ENCODE data around the gene ADTRP.

Gene ADTRP, protein sequence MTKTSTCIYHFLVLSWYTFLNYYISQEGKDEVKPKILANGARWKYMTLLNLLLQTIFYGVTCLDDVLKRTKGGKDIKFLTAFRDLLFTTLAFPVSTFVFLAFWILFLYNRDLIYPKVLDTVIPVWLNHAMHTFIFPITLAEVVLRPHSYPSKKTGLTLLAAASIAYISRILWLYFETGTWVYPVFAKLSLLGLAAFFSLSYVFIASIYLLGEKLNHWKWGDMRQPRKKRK

DNA sequence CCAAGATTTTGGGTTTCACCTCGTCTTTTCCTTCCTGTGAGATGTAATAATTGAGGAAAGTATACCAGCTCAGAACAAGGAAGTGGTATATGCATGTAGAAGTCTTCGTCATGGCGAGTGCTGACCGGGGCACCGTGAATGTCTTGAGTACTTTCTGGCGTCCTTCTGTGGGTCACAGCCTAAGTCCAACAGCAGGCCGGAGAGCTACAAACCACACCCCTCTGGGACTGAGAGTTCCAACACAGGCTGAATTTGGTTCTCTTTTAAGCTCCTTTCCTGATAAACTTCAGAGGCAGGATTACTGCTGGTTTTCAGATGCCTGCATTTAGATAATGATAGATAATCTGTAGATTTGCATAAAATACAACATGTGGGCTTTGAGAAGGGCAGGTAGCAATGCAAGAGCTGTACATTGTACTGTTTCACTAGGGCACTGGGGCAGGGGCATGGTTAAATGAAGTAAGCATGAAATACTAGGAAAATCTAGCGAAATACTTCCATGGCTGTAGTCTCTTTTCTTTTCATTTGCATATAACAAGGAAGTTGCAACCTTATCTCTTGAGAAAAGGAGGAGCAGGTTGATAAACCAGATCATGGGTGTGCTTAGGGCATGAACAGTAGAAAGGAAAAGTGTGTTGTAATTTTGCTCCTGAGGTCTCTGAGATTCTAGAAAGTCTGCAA is at the start of gene ADTRP:
TSS of gene ADTRP (minus strand) at position 156 of the 681 bp plus-strand sequence. CDS start at position 112, 44 bp downstream.
- no peak for DNase-seq

DNA sequence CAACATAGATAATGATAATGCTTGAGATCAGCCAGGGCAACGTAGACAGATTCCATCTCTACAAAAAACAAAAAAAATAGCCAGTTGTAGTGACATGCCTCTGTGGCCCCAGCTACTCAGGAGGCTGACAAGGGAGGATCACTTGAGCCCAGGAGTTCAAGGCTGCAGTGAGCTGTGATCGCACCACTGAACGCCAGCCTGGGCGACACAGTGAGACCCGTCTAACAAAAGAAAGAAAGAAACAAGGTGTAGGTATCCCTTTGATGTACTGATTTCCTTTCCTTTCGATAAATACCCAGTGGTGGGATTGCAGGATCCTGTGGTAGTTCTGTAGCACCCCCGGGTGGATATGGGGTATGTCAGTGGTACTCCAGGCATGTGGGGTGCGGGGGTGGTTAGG is 48.2 kb upstream of the ADTRP start:
- no peak for DNase-seq

DNA sequence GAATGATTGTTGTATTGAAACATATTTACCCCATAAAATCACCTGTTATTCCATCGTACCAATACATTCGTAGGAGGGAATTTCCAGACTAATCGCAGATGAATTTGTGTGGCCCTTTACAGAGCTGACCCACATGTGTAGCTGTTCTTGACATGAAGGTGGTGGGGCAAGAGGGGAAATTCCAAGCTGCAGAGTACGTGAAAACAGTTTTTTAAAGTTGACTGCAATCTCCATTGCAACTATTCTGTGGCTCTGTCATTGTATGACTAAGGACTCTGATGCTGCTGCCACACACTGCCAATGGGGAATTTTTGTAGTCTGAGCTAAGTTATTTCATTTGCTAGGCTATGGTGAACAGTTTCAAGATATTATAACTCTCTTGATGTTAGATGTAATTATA is 46.4 kb upstream of the ADTRP start:
- DNase-seq = no peak

DNA sequence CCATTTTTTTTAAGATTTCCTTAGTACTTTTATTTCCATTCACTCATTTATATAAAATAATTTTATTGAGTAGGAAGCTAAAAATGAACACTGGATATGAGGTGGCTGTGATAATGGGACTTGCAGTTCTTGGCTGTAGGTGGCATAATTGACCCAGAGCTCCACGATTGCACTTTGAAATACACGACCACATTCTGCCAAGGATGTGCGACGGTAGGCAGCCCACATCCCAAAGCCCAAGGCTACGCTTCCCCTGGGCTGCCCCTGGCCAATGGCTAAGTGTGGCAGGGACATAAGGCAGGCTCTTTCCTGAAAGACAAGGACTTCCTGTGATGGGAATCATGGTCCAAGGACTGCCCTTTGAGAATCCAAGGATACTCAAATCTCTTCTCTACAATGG is 43.7 kb upstream of the ADTRP start:
- no peak for DNase-seq

DNA sequence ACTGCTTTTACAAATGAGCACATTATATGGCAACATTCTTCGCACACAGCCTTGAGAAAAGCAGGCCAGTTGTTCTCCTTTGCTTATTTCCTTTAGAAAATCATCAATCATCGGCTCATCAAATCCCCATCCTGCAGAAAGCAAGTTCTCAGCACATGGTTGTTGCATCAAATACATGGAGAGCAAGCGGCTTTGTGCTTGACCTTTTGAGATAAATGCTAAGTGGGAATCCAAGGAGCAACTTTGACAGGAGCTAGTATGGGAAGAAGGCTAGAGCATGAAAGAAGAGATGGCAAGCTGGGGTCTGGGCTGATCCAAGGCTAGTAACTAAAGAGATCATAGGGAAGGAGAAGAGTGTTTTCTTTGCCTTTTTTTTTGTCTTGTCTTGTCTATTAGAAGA is 43.2 kb upstream of the ADTRP start:
- no peak for DNase-seq

DNA sequence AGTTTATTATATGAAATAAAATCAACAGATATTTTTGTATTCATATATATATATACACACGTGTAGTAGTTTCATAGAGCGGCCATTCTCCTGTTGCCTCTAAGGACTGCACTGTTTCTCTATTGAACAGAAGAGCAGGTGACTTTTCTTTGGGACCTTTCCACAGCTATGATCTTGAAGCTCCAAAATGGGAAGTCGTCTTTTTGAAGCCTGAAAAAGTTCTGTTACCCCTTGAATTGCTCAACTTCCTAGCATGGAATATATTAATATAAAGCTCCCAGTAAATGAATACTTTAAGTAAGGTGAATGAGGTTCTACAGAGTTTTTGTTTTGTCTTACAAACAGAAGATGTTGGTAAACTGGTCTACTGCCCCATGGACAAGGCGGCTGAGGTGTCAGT is 42.2 kb upstream of the ADTRP start:
- no peak for DNase-seq

DNA sequence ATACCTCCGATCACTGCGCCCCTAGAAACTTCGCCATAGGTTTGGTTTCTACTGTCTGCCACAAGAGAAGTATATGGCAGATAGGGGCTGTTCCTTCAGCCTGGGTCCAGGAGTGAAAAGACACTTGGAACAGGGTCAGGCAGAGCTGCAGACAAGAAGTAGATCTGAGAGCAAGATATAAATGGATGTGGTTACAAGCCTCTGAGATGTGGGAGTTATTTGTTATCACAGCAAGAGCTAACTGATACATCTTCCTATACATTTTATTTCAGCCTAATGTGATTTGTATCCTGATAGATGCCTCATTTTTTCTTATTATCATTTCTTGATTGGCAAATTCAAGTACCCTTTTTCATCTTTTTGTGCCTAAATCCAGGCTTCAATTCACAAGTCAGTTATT is 40.9 kb upstream of the ADTRP start:
- DNase-seq = no peak

DNA sequence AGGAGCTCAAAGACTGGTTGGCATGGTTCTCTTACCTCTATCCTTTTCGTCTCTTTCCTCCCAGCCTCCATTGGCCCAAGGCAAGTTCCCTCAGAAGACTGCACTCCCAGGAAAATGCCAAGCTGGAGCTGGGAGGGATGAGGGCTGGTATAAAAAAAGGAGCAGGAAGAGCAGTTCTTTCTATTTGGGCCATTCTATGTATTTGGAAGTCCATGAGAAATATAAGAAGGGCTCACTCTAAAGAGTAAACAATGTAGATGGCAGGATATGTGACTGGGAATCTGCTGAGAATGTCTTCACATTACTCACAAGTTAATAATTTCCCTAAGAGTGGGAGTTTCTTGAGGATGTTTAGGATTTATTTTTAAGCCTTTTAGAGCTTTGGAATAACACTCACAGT is 36.6 kb upstream of the ADTRP start:
- DNase-seq = no peak

DNA sequence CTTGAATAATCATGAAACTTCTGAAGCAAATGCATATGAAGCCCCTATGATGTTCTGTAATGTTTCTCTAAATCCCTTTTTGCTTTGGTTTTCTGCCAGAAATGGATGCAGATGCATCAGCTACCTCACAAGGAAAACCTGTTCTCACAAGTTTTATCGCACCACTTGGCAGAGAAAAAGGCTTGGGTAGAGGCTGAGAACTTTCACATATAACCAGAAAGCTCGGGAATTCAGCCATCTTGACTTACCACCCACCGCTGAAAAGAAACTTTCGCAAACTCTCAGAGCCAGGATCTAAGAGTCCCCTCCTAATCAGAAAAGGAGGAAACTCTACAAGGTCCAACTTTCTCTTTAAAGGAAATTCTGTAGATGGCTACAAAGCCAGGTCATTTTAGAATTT is 36.2 kb upstream of the ADTRP start:
- DNase-seq = no peak

DNA sequence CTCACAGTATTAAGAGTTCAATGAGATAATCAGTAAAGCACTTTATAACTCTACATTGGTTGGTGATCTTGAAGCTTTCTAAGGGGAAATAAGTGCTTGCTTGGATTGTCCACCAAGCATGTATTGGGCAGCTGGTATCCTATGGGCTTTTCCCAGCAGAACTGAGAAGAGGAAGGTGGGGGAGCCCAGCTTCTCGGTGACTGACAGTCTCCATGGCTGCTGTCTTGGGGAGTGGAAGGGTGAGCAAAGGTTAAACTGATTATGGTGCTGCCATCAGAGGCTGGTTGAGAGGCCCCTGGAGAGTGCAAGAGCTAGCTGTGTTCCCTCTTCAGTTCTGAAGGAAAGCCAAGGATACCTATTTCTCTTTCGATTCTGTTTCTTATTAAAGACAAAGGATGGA is 35.5 kb upstream of the ADTRP start:
- no peak for DNase-seq

DNA sequence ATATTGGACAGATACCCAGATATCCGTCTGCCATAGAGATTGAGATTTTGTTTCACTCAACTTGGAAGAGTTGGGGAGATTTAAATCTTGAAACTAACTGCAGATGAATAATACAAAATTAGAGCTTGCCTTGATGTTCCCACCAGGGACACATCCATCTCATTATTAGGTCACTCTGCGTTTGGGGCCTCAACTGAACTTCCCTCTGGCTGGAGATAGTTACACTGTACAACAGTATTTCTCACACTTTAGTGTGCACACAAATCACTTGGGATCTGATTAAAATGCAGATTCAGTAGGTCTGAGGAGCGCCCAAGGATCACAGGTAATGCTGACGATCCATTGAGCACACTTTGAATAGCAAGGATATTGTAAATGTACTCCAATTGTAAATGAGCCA is 35.0 kb upstream of the ADTRP start:
- DNase-seq = no peak

DNA sequence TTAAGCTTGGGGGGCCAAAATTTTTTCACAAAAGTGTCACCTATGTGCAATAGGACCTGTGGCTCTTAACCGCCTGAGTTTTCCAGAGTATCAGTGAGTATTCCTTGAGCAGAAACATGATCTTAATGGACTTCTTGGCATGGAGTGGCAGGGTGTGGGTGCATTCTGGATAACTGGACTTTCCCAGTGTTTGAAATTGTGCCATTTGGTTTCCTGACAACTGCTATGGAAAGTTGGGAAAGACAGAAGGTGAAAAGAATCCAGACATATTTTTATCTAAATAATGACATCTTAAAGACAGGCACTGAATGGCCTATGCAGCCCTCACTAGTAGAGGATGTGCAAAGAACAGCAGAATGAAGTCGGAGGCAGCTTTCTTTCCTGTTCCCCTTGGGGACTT is 34.3 kb upstream of the ADTRP start:
- DNase-seq = no peak

DNA sequence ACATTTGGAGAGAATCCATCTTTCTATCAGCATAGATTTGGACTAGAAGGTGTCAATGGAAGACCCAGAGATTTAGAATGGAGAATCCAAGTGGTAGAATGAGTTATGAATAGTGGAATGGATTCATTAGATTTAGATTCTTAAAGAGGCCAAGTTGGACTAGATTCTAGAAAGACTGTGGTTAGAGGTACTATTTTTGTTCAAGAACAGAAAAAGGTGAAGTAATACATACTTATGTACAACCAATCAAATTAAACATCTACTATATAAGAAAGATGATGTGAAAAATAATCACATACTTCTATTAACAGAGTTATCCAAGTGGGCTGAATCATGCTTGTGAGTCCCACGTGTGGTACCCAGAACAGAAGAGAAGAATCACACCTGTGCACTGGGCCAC is 33.8 kb upstream of the ADTRP start:
- DNase-seq = no peak

DNA sequence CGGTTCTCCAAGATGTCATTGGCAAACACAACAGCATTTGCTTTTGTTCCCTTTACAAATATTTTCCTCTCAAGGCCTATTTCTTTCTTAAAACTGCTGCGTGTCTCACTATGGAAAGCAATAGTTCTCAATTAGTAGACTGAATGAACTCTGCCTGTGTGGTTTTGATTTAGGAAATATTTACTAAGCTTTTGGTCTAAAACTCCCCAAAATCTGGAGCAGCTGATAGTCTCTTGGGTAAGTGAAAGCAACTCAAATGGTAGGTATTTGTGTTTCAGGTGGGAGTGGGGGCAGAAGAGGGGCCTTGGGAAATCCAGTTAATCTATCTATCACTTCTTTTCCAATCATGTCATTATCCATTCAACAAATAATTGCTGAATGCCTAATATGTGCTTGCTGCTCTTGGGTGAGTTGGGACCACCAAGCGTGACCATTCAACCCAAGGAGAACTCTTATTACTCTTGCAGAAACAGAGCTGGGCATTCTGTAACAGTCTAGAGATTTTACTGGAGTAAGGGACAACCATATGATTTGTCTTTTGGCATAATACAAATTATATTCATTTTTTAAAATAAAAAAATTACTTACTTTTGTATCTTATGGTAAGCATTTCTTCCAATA is 33.2 kb upstream of the ADTRP start:
- no peak for DNase-seq

DNA sequence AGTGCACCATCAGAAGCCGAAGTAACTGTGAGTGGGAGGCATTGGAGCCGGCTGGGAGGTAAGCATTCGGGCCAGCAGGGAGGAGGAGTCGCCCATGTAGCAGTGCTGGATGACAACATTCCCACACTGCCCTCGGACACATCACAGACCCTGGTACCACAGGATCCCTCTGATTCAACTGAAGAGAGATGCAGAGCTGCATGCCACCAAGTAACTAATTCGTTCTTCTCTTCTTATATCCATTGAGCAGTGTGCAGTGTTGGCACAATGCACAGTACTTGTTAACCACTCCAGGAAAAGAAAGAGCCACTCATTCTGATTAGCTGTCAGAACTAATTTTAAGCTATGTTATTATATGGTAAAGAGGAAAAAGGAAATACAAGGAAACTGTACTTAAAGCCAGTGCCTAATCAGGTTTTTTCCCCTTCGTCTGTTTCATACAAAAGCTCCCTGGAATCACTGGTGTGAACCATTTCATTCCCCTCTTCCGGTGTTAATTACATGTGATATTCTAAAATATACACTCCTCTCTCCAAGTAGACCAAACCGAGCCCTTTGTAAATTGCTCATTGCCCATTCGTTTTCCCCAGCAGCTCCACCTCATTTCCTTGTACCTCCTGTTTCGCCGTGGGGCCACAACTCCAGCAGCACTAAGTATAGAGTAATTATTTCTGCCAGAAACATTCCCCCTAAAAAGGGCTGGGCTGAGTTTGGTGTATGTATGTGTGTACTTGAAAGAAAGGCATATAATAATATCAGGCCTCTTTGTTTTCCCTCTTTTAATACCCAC is 32.4 kb upstream of the ADTRP start:
- no peak for DNase-seq

DNA sequence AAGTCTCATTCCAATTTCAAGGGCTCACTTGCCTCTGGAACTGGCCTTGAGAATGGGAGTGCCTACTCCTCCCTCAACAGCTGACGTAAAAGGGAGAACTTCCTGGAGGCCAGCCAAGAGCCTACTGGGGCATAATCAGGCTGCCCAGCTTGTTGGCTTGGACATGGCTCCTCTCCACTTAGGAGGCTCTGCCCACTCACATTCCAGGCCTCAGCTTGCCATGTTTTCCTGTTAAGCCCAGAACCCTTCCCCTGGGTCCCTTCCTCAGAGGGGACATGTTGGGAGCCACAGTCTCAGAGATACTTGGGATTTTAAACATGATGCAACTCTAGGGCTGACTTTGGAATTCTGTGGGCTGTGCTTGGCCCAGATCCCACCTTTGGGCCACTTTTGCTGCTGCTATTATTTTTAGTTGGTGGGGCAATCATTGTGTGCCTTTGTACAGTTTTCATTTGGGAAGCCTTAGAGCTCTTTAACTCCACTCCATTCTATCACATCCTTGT is 31.5 kb upstream of the ADTRP start:
- DNase-seq = peak; percentile 60

DNA sequence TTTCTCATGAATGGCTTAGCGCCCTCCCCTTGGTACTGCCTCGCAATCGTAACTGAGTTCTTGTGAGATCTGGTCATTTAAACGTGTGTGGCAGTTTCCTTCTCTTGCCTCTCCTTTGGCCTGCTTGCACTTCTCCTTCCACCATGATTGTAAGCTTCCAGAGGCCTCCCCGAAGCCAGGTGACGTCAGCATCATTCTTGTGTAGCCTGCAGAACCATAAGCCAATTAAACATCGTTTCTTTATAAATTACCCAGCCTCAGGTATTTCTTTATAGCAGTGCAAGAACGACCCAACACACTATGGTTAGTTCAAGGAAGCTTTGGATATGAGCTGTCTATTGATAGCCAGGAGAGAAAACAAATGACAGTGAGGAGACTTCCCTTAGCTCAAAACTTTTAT is 29.5 kb upstream of the ADTRP start:
- DNase-seq = no peak

DNA sequence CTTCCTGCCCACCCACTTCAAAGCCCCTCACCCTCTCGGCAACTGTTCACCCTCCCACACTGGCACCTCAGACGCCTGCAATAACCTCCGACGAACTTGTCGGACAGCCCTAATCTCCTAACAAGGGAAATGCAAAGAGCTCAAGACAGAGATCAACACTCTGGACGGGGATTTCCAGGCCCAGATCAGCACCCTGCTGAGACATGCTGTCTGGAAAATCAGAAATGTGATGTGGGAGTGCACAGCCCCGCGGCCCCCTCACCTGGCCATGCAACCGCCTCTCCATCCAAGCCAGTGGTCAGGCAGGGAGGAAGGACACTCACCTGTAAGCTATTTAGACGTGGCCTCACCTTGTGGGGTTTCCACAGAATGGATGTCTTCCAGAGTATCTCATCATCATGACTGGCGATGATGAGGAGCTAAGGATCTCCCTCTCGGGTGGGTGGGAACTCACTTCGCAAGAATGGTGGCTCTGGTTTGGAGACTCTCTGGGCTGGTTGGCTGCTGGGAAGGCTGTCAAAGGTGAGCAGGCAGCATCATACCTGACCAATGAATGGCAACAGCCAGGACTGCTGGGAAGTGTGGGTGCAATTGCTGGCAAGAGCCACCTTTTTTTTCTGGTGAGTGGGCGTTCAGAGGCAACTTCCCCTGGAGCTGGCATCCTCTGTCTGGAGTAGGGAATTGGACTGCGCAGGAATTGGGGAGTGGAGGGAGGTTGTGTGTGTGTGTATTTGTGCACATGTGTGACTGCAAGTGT is 28.1 kb upstream of the ADTRP start:
- no peak for DNase-seq

DNA sequence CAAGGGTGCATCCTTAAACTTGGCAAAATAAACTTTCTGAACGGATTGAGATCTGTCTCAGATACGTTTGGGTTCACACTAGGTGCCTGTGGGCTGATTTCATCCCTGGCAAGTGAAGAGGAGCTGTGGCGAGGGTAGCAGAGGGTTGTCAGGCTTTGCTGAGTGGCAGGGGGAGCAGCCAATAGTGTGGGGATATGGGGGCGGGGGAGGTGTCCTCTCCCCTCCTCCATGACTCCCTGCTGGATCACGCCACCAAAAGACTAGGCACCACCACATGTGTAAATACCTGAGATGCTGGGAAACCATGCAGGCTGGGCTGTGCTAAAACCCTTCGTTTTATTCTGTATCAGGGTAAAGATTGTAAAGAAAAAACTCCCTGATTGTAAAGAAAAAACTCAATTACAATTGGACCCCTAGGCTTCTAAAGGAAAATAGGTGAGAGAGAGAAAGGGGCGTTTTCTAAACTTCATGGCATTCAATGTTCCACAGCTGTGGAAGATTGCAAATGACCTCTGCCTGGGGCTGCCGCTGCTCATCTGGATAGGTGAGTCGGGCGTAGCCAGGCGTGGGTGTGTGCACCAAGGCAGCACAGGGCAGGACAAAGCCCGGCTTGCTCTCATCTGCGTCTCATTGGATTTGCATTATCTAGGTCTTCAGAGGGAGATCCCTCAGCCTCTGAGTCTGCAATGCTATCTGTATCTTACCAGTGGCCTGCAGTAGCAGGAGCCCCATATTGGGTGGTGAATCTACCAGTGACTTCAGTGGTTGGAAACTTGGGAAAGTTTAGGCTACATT is 26.9 kb upstream of the ADTRP start:
- DNase-seq = no peak

DNA sequence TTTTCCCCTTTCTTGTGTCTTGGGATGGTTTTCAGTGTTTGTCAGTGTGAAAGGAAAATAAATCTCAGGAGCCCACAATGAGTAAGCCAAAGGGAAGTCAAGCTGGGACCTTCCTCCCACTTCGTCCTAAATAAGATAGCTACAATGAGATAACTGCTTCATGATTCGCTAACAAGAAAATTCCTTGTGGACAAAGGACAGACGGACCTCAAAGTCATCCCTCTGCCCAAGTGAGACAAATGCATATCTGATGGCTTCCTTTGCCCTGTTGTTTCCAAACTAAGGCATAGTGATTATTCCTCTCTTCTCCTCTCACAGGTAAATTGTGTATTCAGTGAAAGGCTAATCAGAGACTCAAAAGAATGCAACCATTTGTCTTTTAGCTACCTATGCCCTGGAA is 26.1 kb upstream of the ADTRP start:
- DNase-seq = no peak

DNA sequence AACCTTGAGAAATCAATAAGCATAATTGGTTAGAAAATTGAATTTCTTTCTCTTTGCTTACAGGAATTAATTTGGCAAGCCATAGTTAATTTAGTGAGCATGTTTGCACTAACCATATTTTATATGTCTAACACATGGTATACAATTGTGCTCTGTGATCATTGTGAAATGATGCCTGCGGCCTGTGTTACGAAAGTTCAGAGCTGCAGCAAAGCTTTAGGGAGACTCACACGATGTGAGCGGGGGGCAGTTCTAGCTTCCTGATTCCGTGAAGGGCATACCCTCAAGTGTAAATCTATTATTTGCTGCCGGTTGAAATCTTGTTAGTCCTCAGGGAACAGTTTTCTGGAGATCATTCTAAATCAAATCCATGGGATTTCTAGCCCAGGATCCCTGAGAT is 25.5 kb upstream of the ADTRP start:
- no peak for DNase-seq

DNA sequence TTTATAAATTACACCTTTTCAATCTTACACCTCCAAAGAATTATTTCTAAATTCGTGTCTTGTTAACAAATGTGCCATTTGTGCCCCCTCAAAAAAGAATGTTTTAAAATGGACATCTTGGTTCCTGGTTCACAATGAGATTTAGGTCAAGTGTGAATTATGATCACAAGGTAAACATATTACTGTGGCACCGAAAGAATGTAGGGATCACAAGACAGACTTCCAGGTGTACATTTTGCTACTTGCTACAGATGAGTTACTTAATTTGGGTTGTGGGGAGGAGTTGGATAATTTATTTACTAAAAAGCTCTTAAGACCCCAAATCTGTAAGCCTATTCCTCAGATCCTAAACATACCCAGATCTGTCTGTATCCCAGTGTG is 25.0 kb upstream of the ADTRP start:
- DNase-seq = no peak

All from NCI-H1105 treated with DMSO at 0.1 percent for 48 hours (cell line).